ENCODE measurements around the gene LDB2. TPM values are rescaled to one million over a fixed set of nuclear protein-coding genes. Genes with fewer than 3 reads are reported as not detected.

Gene LDB2
- total RNA-seq, 2 donors from 2014 or later = 31.0 to 34.1 TPM

- H3K27ac ChIP-seq = no peak overlapping the region
These were observed 271.5 kb downstream of the LDB2 start for GRCh38 chr4:16626945-16627344.

GRCh38 chr4:16622826-16623225 lies 275.6 kb downstream of the LDB2 start:
- no peak overlapping the region for H3K27ac ChIP-seq
- no peaks in the 10 kb centered on the region for H3K9me3 ChIP-seq
- DNase-seq (ENCODE audit: low spot score) = no peak
- H3K36me3 ChIP-seq = no peaks in the 10 kb centered on the region
- H3K4me1 ChIP-seq (ENCODE audit: control insufficient read depth in 1 of 2, low read depth in 2 of 2) = no peaks in the 10 kb centered on the region
- no peak overlapping the region for H3K4me3 ChIP-seq
- TF ChIP-seq, protein P1, sequence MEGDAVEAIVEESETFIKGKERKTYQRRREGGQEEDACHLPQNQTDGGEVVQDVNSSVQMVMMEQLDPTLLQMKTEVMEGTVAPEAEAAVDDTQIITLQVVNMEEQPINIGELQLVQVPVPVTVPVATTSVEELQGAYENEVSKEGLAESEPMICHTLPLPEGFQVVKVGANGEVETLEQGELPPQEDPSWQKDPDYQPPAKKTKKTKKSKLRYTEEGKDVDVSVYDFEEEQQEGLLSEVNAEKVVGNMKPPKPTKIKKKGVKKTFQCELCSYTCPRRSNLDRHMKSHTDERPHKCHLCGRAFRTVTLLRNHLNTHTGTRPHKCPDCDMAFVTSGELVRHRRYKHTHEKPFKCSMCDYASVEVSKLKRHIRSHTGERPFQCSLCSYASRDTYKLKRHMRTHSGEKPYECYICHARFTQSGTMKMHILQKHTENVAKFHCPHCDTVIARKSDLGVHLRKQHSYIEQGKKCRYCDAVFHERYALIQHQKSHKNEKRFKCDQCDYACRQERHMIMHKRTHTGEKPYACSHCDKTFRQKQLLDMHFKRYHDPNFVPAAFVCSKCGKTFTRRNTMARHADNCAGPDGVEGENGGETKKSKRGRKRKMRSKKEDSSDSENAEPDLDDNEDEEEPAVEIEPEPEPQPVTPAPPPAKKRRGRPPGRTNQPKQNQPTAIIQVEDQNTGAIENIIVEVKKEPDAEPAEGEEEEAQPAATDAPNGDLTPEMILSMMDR (IDR thresholded peaks at IDR 0.05) = no peak
- H3K27me3 ChIP-seq (replicated peaks; ENCODE audit: insufficient read depth) = no peaks in the 10 kb centered on the region
- ATAC-seq (ENCODE audit: insufficient number of reproducible peaks, low FRiP score, low read depth) = no peak

More at GRCh38 chr4:16626945-16627344, 271.5 kb downstream of the LDB2 start:
- Histone ChIP-seq H3K9me3 (no peaks in the 10 kb centered on the region), H3K4me1 (ENCODE audit: control insufficient read depth in 1 of 2, low read depth in 2 of 2) (no peaks in the 10 kb centered on the region), H3K27me3 (replicated peaks; ENCODE audit: insufficient read depth) (no peaks in the 10 kb centered on the region), H3K36me3 (no peaks in the 10 kb centered on the region), H3K4me3 (no peak overlapping the region)
- TF ChIP-seq, protein P1 (IDR thresholded peaks at IDR 0.05) = no peak
- ATAC-seq (ENCODE audit: insufficient number of reproducible peaks, low FRiP score, low read depth) (peak; percentile 73), DNase-seq (ENCODE audit: low spot score) (no peak)

GRCh38 chr4:16617435-16617834 lies 281.0 kb downstream of the LDB2 start:
- ATAC-seq (ENCODE audit: insufficient number of reproducible peaks, low FRiP score, low read depth) = no peak
- TF ChIP-seq, protein P1 (IDR thresholded peaks at IDR 0.05) = no peak
- Histone ChIP-seq H3K4me1 (ENCODE audit: control insufficient read depth in 1 of 2, low read depth in 2 of 2) (no peaks in the 10 kb centered on the region), H3K27me3 (replicated peaks; ENCODE audit: insufficient read depth) (no peaks in the 10 kb centered on the region), H3K9me3 (no peaks in the 10 kb centered on the region), H3K4me3 (no peak overlapping the region), H3K36me3 (no peaks in the 10 kb centered on the region), H3K27ac (no peak overlapping the region)
- no peak for DNase-seq (ENCODE audit: low spot score)

- ATAC-seq (ENCODE audit: insufficient number of reproducible peaks, low FRiP score, low read depth) (no peak), DNase-seq (ENCODE audit: low spot score) (no peak)
- Histone ChIP-seq H3K9me3 (no peaks in the 10 kb centered on the region), H3K4me1 (ENCODE audit: control insufficient read depth in 1 of 2, low read depth in 2 of 2) (no peaks in the 10 kb centered on the region), H3K4me3 (no peak overlapping the region), H3K27me3 (replicated peaks; ENCODE audit: insufficient read depth) (no peaks in the 10 kb centered on the region), H3K36me3 (no peaks in the 10 kb centered on the region), H3K27ac (no peak overlapping the region)
- TF ChIP-seq, protein P1 (IDR thresholded peaks at IDR 0.05) = no peak
These were observed 281.4 kb downstream of the LDB2 start for GRCh38 chr4:16617011-16617410.

- no peak for ATAC-seq (ENCODE audit: insufficient number of reproducible peaks, low FRiP score, low read depth)
- Histone ChIP-seq H3K27ac (no peak overlapping the region), H3K36me3 (no peaks in the 10 kb centered on the region), H3K4me1 (ENCODE audit: control insufficient read depth in 1 of 2, low read depth in 2 of 2) (no peaks in the 10 kb centered on the region), H3K27me3 (replicated peaks; ENCODE audit: insufficient read depth) (no peaks in the 10 kb centered on the region), H3K4me3 (no peak overlapping the region), H3K9me3 (no peaks in the 10 kb centered on the region)
- no peak for DNase-seq (ENCODE audit: low spot score)
- TF ChIP-seq, protein P1 (IDR thresholded peaks at IDR 0.05) = no peak
These were observed 289.2 kb downstream of the LDB2 start for GRCh38 chr4:16609170-16609758.
